K562 (cell line): ENCODE results near the gene CBFA2T3. TPM values are rescaled to one million over a fixed set of nuclear protein-coding genes. Genes with fewer than 3 reads are reported as not detected.

Experiments
- BCLAF1 ChIP-seq, 2 experiments: fragments of 450-650 bp in 1 of 2; IDR thresholded peaks; 2 replicates each; pipeline ENCODE4 v1.6.1; 2011 to 2017; ENCODE audit warnings: low read depth in 2 of 2, antibody characterized with exemption in 1 of 2, borderline replicate concordance in 1 of 2, low read length in 1 of 2, mild to moderate bottlenecking in 1 of 2, mixed read lengths in 1 of 2; ENCODE audit not compliant: control insufficient read depth in 1 of 2
- HINFP ChIP-seq: fragments of 450-650 bp; conservative IDR thresholded peaks from 2 replicates; pipeline ENCODE4 v1.6.1; 2016; ENCODE audit warnings: missing genetic modification characterization, low read depth, mild to moderate bottlenecking, control low read depth, missing compliant biosample characterization
- MTA3 ChIP-seq: fragments of 450-650 bp; formaldehyde crosslinking; IDR thresholded peaks from 2 replicates; pipeline ENCODE4 v1.6.1; 2017; ENCODE audit warnings: mild to moderate bottlenecking, borderline replicate concordance
- NEUROD1 ChIP-seq: fragments of 150-350 bp; IDR thresholded peaks from 2 replicates; pipeline ENCODE4 v1.6.1; 2014; ENCODE audit warnings: borderline replicate concordance, low read length, low read depth; ENCODE audit not compliant: partially characterized antibody
- NR3C1 ChIP-seq: sonication (generic); formaldehyde crosslinking; IDR thresholded peaks from 2 replicates; pipeline ENCODE4 v1.8.1; 2022; ENCODE audit warnings: missing genetic modification reagents
- NRF1 ChIP-seq, 2 experiments: fragments of 450-650 bp; IDR thresholded peaks in 1 of 2; conservative IDR thresholded peaks in 1 of 2; 2 replicates each; pipeline ENCODE4 v1.6.1; 2014; ENCODE audit warnings: mild to moderate bottlenecking in 2 of 2
- RNF219 ChIP-seq: fragments of 250-450 bp; sonication (Bioruptor Pico); IDR thresholded peaks from 2 replicates; pipeline ENCODE4 v1.5.0; 2022; ENCODE audit warnings: mild to moderate bottlenecking
- ZBTB7A ChIP-seq: IDR thresholded peaks from 2 replicates; pipeline ENCODE4 v1.6.1; 2011; ENCODE audit warnings: low read depth, mild to moderate bottlenecking, low read length, moderate library complexity, borderline replicate concordance; ENCODE audit not compliant: control insufficient read depth
- ZMIZ1 ChIP-seq, 2 experiments: fragments of 150-350 bp in 1 of 2; IDR thresholded peaks; 2 replicates each; pipeline ENCODE4 v1.6.1; 2012 to 2016; ENCODE audit warnings: low read depth in 2 of 2, low read length in 2 of 2, mild to moderate bottlenecking in 1 of 2, moderate library complexity in 1 of 2
- ZNF408 ChIP-seq: fragments of 250-450 bp; sonication (Bioruptor Pico); IDR thresholded peaks from 2 replicates; pipeline ENCODE4 v1.4.0; 2020; ENCODE audit warnings: low read depth, mild to moderate bottlenecking, moderate library complexity
- ZNF551 ChIP-seq: fragments of 250-450 bp; sonication (Bioruptor Pico); IDR thresholded peaks from 2 replicates; pipeline ENCODE4 v1.5.0; 2021; ENCODE audit warnings: mild to moderate bottlenecking, moderate library complexity
- ZNF77 ChIP-seq: fragments of 250-450 bp; sonication (Bioruptor Pico); IDR thresholded peaks from 2 replicates; pipeline ENCODE4 v1.5.0; 2020
- polyA plus RNA-seq, 8 experiments: library from polyadenylated mRNA; depleted of rRNA in 4 of 8; stranded (reverse) in 5 of 8; unstranded in 3 of 8; fragments of >200 nt; fragmentation: Nextera tagmentation in 2 of 8; fragmentation: Illumina TruSeq in 1 of 8; extraction: Ambion mirVana in 2 of 8; extraction: Trizol in 1 of 8; gene quantifications; 2 replicates each; pipeline versions ENCODE4 v1.2.1 to v1.2.3, GENCODE V29; 2011 to 2014; ENCODE audit warnings: inconsistent platforms in 1 of 8, missing spikeins in 1 of 8
- total RNA-seq, 7 experiments: library from RNA; depleted of rRNA in 6 of 7; stranded (reverse); fragments of >200 nt in 6 of 7; fragmentation: Illumina TruSeq in 2 of 7; extraction: Trizol in 2 of 7; gene quantifications; 2 replicates each; pipeline versions ENCODE4 v1.2.1 to v1.2.3, GENCODE V29; 2011 to 2021; ENCODE audit warnings: low replicate concordance in 1 of 7

The CBFA2T3 gene
- total and polyA plus RNA-seq, 9 of the 15 experiments (the other 6 are each of a cell fraction or from before 2014, with no cell fraction given) = 2.3 to 145 (median 6.7) TPM

- TF ChIP-seq ZNF408 (CRISPR knock-in tag) (no peak), HINFP (tag) (no peak), RNF219 (CRISPR knock-in tag) (no peak), NR3C1 (CRISPR knock-in tag) (no peak), BCLAF1 (IDR thresholded peaks at IDR 0.05; ENCODE audit: borderline replicate concordance in 1 of 2, control insufficient read depth in 1 of 2, low read depth in 2 of 2, low read length in 1 of 2) (no peak), MTA3 (no peak), NEUROD1 (no peak), ZBTB7A (peak; percentile 9; the same call in 1 of the 2 replicates), ZMIZ1 (IDR thresholded peaks at IDR 0.05; ENCODE audit: low read depth in 2 of 2, low read length in 2 of 2) (no peak), ZNF77 (no peak), NRF1 (conservative IDR thresholded peaks at IDR 0.05 in 1 of 2, IDR thresholded peaks at IDR 0.05 in 1 of 2) (no peak), ZNF551 (CRISPR knock-in tag) (no peak)
Observed at GRCh38 chr16:88976366-88977017, 515 bp downstream of the CBFA2T3 start (continued).
